Measurements from ENCODE around the gene RUBCNL.

DNA sequence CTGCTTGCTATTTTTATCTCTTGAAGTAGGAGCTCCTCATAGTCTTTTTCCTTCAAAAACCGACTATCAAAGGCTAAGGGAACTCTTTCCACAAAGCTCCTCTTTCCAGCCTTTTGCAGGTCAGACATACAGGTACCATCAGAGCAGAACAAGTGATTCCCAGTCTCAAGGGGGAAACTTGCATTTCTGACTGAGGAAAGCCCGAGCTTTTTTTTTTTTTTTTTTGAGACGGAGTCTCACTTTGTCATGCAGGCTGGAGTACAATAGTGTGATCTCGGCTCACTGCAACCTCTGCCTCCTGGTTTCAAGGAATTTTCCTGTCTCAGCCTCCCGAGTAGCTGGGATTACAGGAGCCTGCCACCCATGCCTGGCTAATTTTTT, 32.0 kb downstream of the RUBCNL start:
- TF ChIP-seq POLR2A (IDR thresholded peaks at IDR 0.05) (no peak), POLR2AphosphoS5 (IDR thresholded peaks at IDR 0.05) (no peak)
- TF ChIP-seq, protein P1, sequence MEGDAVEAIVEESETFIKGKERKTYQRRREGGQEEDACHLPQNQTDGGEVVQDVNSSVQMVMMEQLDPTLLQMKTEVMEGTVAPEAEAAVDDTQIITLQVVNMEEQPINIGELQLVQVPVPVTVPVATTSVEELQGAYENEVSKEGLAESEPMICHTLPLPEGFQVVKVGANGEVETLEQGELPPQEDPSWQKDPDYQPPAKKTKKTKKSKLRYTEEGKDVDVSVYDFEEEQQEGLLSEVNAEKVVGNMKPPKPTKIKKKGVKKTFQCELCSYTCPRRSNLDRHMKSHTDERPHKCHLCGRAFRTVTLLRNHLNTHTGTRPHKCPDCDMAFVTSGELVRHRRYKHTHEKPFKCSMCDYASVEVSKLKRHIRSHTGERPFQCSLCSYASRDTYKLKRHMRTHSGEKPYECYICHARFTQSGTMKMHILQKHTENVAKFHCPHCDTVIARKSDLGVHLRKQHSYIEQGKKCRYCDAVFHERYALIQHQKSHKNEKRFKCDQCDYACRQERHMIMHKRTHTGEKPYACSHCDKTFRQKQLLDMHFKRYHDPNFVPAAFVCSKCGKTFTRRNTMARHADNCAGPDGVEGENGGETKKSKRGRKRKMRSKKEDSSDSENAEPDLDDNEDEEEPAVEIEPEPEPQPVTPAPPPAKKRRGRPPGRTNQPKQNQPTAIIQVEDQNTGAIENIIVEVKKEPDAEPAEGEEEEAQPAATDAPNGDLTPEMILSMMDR (IDR thresholded peaks at IDR 0.05), result no peak

All from prostate gland (tissue), 2 donors.